Activated CD4-positive, alpha-beta T cell treated with anti-CD3 and anti-CD28 coated beads, Interleukin-2, amount 50 U/mL, for 48 hours (primary cell): ENCODE data around the gene DAAM2.

Source experiments
- DNase-seq, 2 experiments: peaks; one replicate each; pipeline ENCODE4 v3.0.0-alpha.2; 2020

DAAM2 gene

DNA sequence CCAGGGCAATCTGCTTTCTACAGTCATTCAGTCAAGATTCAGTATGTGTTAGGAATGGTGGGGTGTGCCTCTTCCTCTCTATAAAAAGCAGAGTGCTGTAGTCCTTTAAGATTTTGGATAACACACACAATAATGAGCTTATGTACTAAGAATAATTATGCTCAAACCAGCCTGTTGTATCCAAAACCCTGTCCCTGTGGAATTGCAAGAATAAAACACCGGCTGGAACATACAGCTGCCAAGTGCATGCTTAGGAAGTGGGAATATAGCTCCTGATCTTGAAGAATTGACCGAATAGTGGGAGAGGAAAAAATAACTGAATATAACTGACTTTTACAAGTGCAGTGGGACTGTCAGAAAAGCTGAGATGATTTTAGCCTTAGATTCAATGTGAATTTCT is 143.1 kb downstream of the DAAM2 start:
- DNase-seq, result no peak

DNA sequence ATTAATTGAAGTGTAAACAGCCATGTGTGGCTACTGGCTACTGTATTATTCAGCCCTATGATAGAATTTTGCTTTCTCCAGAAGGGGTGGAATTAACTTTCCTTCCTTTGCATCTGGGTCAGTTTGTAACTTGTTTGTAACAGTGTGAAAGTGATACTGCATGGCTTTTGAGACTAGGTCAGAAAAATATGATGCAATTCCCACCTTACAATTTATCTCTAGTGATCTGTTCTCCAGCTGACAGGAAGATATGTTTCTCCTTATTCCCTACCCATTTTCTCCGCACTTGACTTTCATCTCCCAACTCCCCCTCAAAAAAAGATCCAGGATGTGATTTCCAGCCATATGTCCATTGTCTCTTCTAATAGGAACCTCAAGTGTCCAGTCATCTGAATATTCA is 144.7 kb downstream of the DAAM2 start:
- DNase-seq, result no peak

DNA sequence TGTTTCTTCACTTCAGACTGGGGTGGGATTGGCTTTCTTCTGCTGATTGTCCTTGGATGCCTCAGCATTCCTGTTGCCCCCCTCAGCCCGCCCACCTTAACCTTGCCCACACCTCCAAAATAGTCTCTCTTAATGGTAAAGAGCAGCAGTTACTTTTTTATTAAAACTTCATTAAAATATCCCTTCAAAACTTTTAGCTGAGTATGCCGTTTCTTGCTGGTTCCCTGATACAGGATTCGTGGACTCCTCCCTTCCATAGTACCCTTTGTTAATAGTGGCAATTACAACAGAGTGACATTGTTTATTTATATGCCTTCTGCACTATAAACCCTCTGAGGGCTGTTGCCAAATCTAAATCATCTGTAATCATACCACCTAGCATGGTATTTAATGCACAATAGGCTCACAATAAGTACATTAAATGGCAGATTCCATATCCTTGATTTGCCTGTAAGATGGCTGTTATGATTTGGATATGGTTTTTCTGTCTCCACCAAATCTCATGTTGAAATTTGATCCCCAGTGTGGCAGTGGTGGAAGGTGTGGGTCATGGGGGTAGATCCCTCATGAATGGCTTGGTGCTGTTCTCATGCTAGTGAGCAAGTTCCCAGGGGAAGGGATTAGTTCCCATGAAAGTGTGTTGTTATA is 145.6 kb downstream of the DAAM2 start:
- no peak for DNase-seq

- DNase-seq, result no peak
These were observed 146.8 kb downstream of the DAAM2 start for GRCh38 chr6:39938773-39939654.

- no peak for DNase-seq
These were observed 149.0 kb downstream of the DAAM2 start for GRCh38 chr6:39941138-39941537.

GRCh38 chr6:39941820-39942219 is 149.6 kb downstream of the DAAM2 start:
- no peak for DNase-seq

GRCh38 chr6:39942903-39943580 is 150.9 kb downstream of the DAAM2 start:
- DNase-seq, result no peak

DNA sequence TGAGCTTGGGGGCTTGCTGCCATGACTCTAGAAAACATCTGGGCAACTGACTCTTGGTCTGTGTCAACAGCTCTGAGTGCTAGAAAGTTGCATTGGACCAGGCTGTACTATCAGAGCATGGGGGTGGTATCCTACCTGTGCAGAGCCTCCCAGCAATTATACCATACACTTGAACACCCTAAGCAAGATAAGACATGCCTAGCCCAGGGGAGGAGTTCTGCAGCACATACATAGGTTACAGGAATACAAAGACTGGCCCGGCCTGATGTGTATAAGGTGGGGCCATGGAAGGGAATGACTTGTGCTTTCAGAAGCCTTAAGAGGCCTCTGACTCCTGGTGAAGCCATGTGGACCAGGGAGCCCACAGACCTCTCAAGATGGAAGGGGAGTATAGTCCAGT is 153.4 kb downstream of the DAAM2 start:
- no peak for DNase-seq

DNA sequence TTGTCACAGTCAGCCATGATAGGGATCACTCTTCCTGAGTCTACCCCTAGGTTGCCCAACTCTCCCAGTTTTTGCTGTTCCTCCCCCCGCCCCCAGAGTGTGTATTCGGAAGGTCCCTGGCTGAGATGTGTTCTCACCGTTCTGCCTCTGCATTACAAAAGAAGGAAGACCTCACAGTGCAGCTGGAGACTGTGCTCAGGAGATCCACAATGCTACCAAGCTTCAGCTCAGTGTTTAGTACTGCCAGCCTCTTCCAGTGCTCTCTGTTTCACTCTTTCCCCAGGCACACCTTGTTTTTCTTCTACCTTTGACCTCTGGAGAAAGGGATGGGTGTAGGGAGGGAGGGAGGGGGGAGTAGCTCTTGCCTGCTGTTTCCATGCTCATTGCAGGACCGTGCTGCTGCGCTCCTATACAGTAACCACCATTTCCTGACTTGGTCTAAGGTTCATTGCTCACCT is 155.5 kb downstream of the DAAM2 start:
- no peak for DNase-seq

DNA sequence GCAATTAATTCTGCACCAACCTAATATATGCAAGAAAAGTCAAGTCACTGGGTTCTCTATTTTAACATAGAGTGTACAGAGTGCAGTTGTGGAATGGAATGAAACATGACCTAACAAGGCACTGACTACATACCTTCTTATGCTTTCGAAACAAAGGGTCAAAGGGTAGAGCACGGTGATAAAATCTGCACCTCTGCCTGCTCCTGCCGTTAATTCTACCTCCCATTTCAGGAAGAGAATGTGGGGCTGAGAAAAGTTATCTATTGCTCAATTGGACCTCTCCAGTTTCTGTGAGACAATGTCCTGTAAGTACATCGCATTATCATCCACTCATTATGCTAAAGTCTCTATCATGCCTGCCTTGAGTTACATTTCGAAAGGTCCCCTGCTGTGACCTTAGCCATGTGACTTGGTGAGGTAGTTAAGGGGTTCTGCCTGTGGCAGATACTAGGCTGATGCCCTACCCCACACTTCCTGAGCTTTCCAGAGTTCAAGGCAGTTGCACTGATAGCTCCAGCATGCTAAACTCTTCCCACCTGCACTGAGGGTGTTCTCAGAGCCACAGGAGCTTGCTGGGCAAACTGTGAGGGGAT is 156.1 kb downstream of the DAAM2 start:
- DNase-seq, result no peak

- no peak for DNase-seq
These were observed 158.0 kb downstream of the DAAM2 start for GRCh38 chr6:39950125-39950720.

DNA sequence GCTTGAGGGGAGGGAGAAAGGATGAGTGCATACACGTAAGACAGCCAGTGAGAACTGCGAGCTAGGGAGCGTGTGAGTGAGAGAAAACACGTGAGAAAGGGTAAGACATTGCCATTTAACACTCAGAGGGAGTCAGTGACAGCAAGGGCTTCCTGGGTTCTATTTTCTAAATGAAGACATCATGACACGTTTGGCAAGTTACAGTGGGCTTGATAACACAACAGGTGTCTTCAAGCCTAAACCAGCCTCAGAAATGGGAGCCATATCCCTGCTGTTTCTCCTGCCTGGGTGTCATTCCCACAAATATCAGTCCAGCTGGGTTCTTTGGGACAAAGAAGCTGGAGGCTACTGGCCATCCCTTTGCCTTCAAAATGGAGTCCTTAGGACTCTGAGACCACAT is 159.0 kb downstream of the DAAM2 start:
- no peak for DNase-seq

DNA sequence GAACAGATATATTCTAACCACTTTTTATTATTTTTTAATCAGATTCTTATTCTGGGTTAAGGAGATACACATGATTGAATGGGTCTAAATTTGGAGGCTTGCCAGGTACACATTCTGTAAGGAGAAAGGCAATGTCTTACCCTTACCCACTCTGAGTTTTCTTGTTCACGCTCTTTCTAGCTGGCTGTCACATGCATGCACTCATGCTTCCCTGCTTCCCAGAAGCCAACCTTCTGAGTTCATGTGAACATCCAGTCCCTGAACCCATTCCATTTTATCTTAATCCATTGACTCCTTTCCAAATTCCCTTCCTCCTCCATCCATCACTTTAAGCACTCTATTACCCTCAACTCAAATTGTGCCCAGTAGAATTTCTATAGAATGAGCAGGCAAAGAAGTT is 159.5 kb downstream of the DAAM2 start:
- DNase-seq, result no peak

- no peak for DNase-seq
These were observed 160.0 kb downstream of the DAAM2 start for GRCh38 chr6:39952167-39952566.

DNA sequence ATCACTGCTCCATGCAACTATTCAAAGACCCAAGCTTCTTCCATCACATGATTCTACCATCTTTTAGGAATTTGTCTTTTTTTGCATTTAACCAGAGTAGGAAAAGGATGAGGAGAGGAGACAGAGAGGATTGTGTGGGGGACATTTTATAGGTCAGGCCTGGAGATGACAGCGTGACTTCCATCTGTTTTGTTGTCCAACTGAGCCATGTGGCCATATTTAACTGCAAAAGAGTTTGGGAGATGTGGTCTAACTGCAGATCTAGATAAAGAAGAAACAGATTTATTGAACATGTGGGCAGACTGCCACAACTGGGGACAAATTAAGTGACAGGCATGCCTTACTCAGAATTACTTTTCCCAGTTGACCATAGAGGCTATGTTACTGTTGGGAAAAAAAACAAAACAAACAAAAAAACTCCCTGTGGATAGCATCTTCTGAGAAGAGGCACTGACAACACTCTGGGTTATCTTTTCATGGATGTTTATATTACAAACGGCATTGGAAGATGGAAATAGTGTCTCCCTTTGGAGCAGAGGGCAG is 161.0 kb downstream of the DAAM2 start:
- DNase-seq, result no peak
